CD4-positive, alpha-beta T cell treated with Interleukin-1 beta for 1 hour (primary cell): ENCODE results near the gene CTSH.
A peak's percentile ranks its signal among the peaks of the same experiment; 100 is the strongest.
"Not testable (repeated sequence)": the region's sequence is repeated elsewhere in the genome, so short reads cannot be mapped to it uniquely, and the experiment has no call there.

Source experiments
- DNase-seq, 2 donors: peaks; one replicate each; pipeline ENCODE4 v3.0.0-alpha.2; 2020 to 2022

CTSH gene

DNA sequence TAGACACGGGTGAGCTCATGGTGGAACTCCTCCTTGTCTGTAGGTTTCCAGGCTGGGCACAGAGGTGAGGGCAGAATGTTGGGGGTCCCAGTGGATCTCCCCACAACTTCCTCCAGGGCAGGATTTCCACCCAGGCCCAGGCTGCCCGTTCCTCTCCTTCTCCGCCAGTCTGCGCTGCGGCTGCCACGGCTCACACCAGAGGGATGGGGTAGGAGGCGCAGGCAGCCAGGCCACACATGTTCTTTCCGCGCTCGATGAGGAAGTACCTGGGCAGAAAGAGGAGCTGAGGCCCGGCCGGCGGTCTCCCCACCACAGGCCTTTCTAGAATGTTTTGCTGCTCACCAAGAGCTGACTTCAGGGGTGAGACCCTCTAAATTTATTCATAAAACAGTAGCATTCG lies 22.9 kb downstream of the CTSH start:
- DNase-seq = no peak

DNA sequence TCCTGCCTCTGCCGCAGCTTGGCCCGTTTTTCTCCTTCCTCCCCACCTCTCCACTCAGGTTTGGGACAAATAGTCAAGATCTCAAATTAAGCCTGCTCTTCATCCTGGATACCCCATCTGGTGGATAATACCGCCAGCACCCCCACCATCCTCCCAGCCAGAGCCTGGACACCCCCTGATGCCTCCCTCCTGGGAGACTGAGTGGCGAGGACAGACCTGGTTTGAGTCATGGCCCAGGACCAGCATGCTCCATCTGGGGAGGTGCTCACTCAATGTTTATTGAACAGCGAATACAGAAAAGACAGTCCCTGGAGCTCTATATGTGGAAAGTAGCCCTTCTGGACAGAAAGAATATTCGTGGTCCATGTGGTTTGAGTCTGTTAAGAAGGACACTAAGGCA lies 23.3 kb downstream of the CTSH start:
- DNase-seq = no peak

DNA sequence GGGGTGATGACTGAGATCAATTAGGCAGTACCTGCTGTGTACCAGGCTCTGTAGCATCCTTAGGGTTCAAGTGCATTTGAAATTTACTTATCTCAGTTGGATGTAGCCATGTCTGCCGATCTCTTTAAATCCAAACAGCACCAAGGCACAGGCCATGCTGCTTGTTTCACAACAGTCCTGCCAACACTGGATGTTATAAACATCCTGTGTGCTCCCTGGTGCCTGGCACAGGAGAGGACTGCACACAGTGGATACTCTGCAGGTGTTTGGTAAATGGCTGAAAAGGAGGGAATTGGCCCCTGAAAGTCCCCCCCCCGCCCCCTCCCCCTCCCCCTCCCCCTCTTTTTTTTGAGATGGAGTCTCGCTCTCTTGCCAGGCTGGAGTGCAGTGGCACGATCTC lies 27.0 kb downstream of the CTSH start:
- no peak for DNase-seq

DNA sequence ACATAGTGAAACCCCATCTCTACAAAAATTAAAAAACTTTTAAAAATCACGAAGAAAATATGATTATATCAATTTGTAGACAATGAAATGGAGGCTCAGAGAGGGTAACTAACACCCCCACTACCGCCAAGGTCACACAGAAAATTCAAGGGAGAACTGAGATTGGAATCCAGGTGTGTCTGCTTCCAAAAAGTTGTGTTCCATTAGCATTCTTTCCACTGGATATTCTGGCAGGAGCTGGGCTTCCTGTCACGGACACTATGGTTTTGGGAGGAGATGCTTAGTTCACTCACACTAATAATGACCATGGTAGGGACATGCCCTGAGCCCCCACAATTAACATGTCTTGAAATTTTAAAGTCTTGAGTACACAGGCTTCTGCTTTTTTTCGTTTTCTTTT lies 28.8 kb downstream of the CTSH start:
- DNase-seq = no peak

DNA sequence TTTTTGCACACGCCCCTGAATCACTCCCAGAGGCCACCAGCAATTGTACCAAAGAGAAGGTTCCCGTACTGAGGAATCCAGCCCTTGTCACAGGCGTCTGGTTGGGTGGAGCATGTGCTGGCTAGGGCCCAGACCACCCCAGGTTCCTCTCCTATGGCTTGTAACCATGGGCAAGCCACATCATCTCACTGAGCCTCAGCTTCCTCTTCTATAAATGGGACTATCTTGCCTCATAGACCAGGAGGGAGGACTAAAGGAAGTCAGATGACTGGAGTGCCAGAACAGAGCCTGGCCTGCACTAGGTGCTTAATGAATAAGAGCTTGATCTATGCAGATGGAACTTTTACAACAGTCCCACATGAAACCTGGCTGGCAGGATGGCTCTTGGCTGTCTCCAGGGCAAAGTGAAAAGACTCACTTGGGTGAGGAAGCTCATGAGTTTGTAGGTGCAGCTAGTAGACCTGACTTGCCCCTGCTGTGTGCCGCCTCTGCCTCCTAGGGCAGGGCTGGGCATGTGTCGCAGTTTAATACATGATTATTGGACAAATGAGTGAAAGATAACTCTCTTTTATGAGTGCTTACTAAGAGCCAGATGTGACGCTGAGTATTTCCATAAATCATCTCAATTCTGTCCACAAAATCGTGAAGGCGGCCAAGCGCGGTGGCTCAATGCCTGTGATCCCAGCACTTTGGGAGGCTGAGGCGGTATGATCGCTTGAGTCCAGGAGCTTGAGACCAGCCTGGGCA lies 29.3 kb downstream of the CTSH start:
- peak in 1 of 2 donors; percentile 53 for DNase-seq

DNA sequence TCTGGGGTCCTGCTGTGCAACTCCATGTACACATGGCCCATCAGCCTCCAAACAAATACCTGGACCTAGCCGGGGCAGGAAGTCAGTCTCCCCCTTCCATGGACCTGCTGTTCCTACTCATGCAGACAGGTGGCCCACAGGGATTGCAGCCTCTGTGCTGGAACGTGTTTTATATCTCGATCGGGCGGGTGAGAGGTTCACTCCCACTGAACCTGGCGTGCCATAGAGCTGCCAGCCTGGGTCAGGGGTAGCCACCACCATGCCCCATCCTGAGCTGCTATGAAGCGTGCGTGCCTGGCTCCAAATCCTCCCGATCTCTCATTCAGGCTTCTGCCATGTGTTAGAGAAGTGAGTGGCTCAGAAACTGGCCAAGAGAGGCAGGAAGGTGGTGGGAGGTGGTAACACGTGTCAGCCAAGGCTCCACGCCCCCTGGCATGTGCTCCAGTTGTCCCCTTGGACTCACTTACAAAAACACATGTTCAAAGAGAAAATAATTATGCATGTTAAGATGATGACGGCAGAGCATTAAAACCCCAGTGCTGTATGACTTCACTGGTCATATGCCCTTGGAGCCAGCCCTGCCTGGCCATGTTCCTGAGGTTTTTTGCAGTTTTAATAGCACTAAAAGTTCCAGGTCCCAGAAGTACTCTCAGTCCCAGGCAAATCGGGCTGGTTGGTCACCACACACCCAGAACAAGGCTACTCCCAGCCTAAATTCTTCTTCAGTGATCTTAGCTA lies 30.6 kb downstream of the CTSH start:
- DNase-seq = no peak

DNA sequence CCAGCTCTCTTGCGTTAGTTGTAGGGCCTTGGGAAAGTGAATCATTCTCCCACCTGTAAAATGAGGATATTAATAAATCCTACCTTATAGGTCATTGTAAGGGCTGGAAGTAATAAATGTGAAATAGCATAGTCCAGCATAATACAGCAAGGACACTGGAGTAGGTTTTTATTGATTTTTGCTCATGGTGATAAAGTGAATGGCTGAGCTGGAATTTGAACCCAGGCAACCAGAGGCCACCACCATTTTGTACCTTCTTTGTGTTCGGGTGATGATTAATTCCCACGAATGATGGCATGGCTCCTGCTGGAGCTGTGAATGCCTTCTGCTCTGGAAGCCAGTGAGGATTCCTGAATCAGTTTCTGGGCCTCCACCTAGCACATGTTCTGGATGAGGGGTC lies 31.8 kb downstream of the CTSH start:
- DNase-seq = no peak

DNA sequence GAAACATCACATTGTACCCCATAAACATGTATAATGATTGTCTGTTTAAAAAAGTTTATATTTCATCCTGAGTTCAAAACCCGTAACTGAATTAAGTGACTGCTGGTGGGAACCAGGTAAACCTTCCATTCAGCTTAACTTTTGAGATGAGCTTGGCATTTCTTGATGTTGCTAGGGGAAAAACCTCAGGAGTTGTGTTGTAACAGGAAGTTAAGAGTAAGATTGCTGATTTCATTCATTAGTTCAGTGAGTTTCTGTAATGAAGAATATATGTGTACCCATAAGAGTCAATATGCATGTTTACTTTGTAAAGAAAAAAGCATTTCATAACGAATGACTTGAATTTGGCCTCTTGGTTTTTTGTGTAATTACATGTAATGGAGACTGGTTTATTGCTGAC lies 32.5 kb downstream of the CTSH start:
- DNase-seq = no peak

DNA sequence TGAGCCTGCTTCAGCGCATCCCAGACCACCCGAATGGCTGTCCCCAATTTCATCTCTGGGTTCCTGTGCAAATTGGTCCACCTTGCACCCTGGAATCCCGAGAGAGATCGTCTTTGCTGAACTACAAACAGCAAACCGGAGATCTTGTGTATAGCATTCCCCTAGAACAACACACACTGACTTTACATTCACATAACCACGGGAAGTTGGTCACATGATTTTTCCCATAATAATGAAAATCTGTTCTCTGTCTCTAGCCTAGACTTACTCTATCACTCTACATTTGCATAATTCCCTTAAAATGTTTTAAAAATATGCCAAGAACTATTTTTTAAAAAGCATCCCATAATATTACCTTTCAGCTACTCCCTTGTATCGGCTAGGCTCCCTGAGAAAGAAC lies 34.6 kb downstream of the CTSH start:
- no peak for DNase-seq

DNA sequence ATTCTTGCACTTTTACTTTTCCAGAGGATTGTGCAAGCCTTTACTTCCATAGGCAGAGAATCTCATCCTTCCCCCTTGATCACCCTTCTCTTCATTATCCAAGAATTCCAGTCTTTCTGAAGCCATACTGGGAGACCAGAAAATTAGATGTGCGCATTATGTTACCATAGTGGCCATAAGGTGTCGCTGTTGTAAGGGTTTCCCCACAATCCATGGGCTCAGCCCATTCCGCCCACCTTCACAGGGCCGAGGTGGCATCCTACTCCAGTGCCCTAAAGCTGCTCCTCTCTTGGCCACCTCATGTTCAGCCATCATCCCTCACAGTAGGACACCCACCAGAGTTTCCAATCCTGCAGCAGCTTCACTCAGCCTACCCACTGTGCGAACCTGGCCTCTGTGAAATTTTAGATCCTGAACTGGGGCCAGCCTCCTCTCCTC lies 35.0 kb downstream of the CTSH start:
- peak in 1 of 2 donors; percentile 42 for DNase-seq

DNA sequence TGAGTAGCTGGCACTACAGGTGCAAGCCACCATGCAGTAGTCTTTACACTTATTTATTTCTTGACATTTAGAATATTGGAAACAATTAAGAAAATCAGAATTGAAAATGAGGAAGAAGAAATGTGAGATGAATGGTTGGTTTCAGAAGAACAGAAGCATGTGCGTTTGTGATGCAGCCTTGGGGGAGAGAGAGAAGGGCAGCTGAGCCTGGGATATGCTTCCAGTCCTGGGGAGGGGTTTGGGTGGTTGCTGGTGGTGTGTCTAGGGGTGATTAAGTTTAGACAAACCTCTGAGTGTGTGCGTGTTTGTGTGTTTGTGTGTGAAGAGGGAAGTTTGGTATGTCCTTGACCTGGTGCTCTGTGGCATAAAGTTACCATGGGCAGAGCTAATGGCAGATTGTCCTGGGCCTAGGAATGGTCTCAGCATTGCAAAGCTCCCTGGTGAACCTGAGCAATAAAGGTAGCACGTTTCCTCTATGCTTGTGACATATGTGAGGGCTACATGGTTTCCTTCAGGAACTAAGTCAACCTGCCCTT lies 35.6 kb downstream of the CTSH start:
- no peak for DNase-seq

DNA sequence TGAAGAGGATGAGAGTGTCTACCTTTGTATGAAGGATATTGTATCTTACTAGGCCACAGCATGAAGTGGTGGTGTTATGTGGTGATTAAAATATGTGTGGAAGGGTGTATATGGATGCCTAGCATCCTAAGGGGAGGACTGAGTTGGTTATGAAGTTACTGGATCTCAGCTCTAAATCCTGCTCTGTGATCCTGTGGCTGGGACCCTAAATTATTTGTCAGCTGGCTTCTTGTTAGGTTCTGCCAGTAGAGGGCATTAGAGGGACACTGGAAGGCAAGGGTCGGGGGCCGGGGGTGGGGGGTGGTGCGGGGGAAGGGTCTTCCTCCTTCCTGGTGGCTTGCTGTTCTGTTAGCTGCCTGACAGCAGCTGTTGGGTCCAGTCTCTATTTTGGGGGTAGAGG lies 37.3 kb downstream of the CTSH start:
- no peak for DNase-seq

DNA sequence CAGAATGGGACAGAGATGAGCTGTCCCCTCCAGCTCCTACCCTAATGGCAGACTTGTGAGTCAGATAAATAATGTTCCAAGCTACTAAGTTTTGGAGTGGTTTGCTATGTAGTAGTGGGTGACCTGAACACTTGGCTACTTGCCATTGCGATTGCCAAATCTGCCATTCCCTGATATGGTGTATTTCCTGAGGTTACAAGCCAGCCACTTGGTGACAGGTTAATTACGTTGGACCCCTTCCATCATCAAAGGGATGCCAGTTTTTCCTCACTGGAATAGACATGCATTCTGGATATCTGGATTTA lies 38.6 kb downstream of the CTSH start:
- no peak for DNase-seq

DNA sequence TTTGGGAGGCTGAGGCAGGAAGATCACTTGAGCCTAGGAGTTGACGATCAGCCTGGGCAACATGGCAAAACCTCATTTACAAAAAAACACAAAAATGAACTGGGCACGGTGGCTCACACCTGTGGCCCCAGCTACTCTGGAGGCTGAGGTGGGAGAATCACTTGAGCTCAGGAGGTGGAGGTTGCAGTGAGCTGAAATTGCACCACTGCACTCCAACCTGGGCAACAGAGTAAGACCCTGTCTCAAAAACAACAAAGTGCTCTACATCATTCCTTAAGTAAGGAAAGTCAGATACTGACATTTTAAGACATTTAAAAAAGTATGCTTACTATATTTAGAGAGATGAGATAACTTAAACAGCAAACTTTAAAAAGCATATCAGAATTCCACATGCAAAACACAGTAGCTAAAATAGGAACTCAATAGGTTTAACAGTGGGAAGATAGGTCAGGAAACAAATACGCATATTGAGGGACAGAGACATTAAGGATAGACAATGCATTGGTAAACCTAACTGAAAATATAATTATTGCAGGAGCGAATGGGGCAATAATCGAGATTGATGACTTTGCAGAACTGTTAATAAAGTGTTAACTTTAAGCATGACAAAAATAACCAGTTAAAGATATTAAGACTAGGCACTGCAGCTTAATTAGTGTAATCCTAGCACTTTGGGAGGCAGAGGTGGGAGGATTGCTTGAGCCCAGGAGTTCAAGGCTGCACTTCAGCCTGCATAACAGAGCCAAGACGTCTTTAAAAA lies 40.1 kb downstream of the CTSH start:
- no peak for DNase-seq

DNA sequence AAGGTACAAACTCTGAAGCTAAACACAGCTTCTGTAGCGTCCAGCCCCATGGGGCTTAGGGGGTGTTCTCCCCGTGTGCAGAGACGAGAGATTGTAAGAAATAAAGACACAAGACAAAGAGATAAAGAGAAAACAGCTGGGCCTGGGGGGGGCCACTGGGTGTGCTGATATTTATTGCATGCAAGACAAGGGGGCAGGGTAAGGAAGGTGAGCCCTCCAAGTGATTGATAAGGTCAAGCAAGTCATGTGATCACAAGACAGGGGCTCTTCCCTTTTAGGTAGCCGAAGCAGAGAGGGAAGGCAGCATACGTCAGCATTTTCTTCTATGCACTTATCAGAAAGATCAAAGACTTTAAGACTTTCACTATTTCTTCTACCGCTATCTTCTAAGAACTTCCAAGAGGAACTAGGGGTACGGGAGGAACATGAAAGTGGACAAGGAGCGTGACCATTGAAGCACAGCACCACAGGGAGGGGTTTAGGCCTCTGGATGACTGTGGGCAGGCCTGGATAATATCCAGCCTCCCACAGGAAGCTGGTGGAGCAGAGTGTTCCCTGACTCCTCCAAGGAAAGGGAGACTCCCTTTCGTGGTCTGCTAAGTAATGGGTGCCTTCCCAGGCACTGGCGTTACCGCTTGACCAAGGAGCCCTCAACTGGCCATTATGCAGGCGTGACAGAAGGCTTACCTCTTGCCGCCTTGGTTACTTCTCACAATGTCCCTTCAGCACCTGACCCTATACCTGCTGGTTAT lies 42.4 kb downstream of the CTSH start:
- DNase-seq = not testable (repeated sequence)

DNA sequence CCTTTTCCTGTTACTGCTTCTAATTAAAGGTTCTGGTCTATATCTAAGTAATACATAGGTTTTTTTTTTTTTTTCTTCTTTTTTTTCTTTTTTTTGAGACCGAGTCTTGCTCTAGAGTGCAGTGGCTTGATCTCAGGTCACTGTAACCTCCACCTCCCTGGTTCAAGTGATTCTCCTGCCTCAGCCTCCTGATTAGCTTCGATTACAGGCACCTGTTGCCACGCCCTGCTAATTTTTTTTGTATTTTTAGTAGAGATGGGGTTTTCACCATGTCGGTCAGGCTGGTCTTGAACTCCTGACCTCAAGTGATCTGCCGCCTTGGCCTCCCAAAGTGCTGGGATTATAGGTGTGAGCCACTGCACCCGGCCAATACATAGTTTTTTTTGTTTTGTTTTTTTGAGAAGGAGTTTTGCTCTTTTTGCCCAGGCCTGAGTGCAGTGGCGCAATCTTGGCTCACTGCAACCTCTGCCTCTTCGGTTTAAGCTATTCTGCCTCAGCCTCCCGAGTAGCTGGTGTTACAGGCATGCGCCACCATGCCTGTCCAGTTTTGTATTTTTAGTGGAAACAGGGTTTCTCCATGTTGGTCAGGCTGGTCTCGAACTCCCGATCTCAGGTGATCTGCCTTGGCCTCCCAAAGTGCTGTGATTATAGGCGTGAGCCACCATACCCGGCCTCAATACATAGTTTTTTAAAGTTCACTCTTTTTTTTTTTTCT lies 43.9 kb downstream of the CTSH start:
- not testable (repeated sequence) for DNase-seq

DNA sequence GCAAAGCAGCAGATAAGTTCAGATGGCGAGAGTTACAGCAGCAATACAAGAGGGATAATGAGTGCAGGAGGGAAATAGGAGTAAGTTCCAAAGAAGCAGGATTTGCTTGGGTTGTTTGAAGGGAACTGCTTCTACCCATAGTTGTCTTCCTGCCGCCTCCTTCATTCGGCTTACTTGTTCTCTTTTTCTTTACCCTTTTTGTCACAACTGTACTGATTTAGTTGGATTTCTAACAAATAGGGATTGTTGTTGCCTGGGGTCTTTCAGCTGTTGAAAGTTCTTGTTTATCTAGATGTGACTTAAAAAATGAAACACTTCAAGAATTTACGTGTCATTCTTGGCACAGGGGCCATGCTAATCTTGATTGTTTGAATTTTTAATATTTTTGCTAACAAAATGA lies 46.3 kb downstream of the CTSH start:
- no peak for DNase-seq

DNA sequence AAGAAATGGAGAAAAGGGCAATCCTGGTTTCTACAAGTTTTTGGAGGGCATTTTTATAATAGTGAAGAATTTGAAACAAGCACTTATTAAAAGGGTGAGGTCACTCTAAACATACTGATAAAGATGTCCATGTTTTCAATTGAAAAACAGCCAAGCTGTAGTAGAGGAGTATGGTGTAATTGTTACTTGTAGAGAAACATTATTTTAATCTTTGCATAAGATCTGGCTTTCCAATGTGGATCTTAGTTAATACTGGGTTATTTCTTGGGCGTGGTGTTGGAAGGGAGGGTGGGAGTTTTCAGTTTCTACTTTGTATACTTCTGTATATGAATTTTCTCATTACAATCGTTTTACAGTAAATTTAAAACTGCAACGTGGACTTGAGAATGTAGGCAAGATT lies 49.4 kb downstream of the CTSH start:
- no peak for DNase-seq

DNA sequence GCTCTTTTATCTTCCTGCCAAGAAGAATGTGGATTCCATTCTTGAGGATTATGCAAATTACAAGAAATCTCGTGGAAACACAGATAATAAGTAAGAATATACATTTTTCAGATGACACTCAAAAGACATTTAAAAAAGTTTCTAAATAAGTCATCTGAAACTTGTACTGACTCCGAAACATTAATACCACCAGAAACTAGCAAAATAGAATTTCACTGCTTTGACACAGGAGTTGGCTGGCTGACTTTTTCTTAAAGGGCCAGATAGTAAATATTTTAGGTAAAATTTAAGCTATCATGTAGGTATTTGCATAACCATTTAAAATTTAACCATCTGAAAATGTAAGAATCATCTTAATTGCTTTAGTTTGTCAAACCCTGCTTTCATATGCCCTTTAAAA lies 51.3 kb downstream of the CTSH start:
- DNase-seq = no peak

DNA sequence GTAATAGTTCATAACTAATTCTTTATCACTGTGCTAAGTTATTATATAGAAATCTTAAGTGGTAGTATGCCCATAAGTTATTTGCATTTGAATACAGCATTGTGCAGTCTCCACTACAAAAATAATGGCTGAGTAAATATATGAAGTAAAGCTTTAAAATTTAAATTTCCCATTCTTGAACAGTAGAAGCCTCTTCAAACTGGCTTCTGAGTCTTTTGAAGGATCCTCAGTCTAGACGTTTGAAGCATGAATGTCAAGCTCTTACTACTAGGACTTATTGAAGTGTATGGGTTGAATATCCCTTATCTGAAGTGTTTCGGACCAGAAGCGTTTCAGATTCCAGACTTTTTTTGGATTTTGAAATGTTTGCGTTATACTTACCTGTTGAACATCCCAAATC lies 55.8 kb downstream of the CTSH start:
- DNase-seq = no peak

DNA sequence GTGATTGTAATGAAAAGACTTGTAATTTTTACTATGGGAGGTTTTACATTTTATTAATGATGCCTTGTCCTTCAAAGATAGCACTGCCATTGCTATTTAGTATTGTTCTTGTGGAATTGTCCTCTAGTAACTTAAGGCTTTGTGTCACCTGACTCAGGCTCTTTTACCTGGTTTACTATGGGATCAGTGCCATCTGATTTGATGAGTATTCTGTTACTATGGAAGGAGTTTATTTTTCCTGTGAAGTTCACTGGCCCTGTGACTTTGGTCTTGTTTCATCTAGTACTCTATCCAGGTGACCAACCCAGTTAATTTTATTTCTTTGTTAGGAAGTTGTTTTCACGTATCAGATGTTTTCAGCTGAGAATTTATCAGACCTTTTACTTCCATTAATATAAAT lies 63.2 kb downstream of the CTSH start:
- no peak for DNase-seq

DNA sequence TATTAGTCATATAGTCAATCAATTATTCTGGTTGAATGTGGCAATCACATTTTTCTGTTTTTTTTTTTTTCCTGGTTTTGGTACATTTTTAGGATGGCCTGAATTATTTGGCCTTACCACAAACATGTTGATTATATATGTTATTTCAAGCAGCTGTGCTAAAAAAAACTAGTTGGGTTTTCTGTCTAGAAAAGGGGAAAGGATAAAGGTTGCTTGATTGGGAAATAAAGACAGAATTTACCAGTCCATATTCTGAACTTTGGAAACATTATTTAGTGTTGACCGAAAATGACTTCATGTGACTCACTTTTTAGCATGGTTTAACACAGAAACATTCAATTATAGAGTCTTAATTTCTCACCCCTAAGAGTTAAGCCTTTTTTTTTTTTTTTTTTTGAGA lies 64.0 kb downstream of the CTSH start:
- DNase-seq = no peak

DNA sequence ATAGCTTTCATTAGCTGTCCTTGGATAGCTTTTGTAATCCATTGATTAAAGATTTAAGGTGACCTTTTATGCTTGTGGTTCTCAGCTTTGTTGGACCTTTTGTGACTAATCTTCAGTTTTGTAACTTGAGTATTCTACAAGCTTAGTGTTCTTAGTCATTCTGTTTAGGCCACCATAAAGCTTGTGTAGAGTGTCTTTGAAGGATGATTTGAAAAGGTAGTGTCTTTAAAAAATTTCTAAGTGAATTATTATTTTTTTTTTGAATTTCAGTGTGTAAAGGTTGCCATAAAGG lies 64.7 kb downstream of the CTSH start:
- no peak for DNase-seq
